Measurements from ENCODE around the gene ZFR.

DNA sequence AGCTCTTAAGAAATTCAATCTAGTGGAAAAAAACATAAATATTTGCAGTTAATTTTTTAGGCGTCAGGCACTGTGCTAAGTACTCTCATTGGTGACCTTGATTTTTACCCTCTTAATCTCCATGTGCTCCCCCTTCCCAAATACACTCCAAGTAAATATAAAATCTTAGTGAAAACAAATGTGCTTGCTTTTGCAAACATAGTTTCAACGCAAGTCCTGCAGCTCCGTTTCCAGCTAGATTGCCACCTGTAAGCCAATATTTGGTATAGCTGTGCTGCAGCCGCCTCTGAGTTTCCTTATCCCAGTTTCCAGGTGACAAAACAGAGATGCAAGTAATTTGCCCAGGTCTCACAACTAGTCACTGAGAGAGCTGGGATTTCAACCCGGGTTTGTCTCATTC is 129.9 kb downstream of the ZFR start:
- TF ChIP-seq POLR2AphosphoS5 (IDR thresholded peaks at IDR 0.05; ENCODE audit: low read depth, low read length) (no peak), SIN3A (IDR thresholded peaks at IDR 0.05; ENCODE audit: borderline replicate concordance, insufficient read depth, low read depth, low read length) (no peak), TCF7L2 (IDR thresholded peaks at IDR 0.05; ENCODE audit: low read depth, low read length) (no peak)
- TF ChIP-seq, protein P1, sequence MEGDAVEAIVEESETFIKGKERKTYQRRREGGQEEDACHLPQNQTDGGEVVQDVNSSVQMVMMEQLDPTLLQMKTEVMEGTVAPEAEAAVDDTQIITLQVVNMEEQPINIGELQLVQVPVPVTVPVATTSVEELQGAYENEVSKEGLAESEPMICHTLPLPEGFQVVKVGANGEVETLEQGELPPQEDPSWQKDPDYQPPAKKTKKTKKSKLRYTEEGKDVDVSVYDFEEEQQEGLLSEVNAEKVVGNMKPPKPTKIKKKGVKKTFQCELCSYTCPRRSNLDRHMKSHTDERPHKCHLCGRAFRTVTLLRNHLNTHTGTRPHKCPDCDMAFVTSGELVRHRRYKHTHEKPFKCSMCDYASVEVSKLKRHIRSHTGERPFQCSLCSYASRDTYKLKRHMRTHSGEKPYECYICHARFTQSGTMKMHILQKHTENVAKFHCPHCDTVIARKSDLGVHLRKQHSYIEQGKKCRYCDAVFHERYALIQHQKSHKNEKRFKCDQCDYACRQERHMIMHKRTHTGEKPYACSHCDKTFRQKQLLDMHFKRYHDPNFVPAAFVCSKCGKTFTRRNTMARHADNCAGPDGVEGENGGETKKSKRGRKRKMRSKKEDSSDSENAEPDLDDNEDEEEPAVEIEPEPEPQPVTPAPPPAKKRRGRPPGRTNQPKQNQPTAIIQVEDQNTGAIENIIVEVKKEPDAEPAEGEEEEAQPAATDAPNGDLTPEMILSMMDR (IDR thresholded peaks at IDR 0.05): no peak
- TF ChIP-seq, protein P2, sequence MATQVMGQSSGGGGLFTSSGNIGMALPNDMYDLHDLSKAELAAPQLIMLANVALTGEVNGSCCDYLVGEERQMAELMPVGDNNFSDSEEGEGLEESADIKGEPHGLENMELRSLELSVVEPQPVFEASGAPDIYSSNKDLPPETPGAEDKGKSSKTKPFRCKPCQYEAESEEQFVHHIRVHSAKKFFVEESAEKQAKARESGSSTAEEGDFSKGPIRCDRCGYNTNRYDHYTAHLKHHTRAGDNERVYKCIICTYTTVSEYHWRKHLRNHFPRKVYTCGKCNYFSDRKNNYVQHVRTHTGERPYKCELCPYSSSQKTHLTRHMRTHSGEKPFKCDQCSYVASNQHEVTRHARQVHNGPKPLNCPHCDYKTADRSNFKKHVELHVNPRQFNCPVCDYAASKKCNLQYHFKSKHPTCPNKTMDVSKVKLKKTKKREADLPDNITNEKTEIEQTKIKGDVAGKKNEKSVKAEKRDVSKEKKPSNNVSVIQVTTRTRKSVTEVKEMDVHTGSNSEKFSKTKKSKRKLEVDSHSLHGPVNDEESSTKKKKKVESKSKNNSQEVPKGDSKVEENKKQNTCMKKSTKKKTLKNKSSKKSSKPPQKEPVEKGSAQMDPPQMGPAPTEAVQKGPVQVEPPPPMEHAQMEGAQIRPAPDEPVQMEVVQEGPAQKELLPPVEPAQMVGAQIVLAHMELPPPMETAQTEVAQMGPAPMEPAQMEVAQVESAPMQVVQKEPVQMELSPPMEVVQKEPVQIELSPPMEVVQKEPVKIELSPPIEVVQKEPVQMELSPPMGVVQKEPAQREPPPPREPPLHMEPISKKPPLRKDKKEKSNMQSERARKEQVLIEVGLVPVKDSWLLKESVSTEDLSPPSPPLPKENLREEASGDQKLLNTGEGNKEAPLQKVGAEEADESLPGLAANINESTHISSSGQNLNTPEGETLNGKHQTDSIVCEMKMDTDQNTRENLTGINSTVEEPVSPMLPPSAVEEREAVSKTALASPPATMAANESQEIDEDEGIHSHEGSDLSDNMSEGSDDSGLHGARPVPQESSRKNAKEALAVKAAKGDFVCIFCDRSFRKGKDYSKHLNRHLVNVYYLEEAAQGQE (IDR thresholded peaks at IDR 0.05; ENCODE audit: insufficient read depth in 1 of 2, low read depth in 2 of 2, low read length in 1 of 2): no peak

Data from Panc1 (cell line).